HUDEP-2 (cell line): Measurements from ENCODE around the gene PUSL1.

ENCODE experiments used
- DNase-seq, 76 experiments: peaks; one replicate each; lab custom pipeline; 2025; ENCODE audit not compliant: unreplicated experiment in 76 of 76; lab: John Stamatoyannopoulos, UW

Gene PUSL1

GRCh38 chr1:1293263-1294249, 14.8 kb upstream of the PUSL1 start:
- DNase-seq = peak in 15 of 76 experiments; percentile 15 to 43 (median 23)

- DNase-seq = no peak
Measured at GRCh38 chr1:1294250-1294890, 14.0 kb upstream of the PUSL1 start.

GRCh38 chr1:1295154-1295923, 13.1 kb upstream of the PUSL1 start:
- DNase-seq = no peak

GRCh38 chr1:1296070-1297061, 12.0 kb upstream of the PUSL1 start:
- no peak for DNase-seq

- DNase-seq = no peak
Measured at GRCh38 chr1:1297802-1298424, 10.5 kb upstream of the PUSL1 start.

- peak in 1 of 76 experiments; percentile 22 for DNase-seq
Measured at GRCh38 chr1:1298861-1299685, 9.3 kb upstream of the PUSL1 start.

- peak in 1 of 76 experiments; percentile 21 for DNase-seq
Measured at GRCh38 chr1:1299686-1300351, 8.6 kb upstream of the PUSL1 start.

- DNase-seq = no peak
Measured at GRCh38 chr1:1300352-1300739, 8.1 kb upstream of the PUSL1 start.

GRCh38 chr1:1302006-1302430, 6.4 kb upstream of the PUSL1 start:
- no peak for DNase-seq

GRCh38 chr1:1302951-1303509, 5.4 kb upstream of the PUSL1 start:
- peak in 2 of 76 experiments; percentile 13 to 25 for DNase-seq

- DNase-seq = no peak
Measured at GRCh38 chr1:1303736-1304135, 4.7 kb upstream of the PUSL1 start.

- peak in 15 of 76 experiments; percentile 9 to 29 (median 21) for DNase-seq
Measured at GRCh38 chr1:1304331-1305299, 3.8 kb upstream of the PUSL1 start.

- DNase-seq = peak in 64 of 76 experiments; percentile 12 to 81 (median 64)
Measured at GRCh38 chr1:1305300-1306069, 2.9 kb upstream of the PUSL1 start.

- peak in 16 of 76 experiments; percentile 12 to 44 (median 26) for DNase-seq
Measured at GRCh38 chr1:1306070-1306660, 2.2 kb upstream of the PUSL1 start.

- no peak for DNase-seq
Measured at GRCh38 chr1:1306661-1307260, 1.6 kb upstream of the PUSL1 start.
